HG03378 (cell line): ENCODE data around the gene ZNF500.

Experiments used
- ATAC-seq: cut with Tn5 transposase; IDR thresholded peaks from one replicate; pipeline ENCODE4 v1.9.1; 2021; ENCODE audit warnings: mild to moderate bottlenecking, moderate library complexity; ENCODE audit not compliant: unreplicated experiment

Gene ZNF500

GRCh38 chr16:4713663-4714501, 53.1 kb downstream of the ZNF500 start:
- no peak for ATAC-seq

- no peak for ATAC-seq
Measured at GRCh38 chr16:4709481-4709880, 57.5 kb downstream of the ZNF500 start.

- no peak for ATAC-seq
Measured at GRCh38 chr16:4706871-4707270, 60.1 kb downstream of the ZNF500 start.

- no peak for ATAC-seq
Measured at GRCh38 chr16:4704913-4705312, 62.0 kb downstream of the ZNF500 start.

GRCh38 chr16:4704491-4704890, 62.5 kb downstream of the ZNF500 start:
- no peak for ATAC-seq

- ATAC-seq, result no peak
Measured at GRCh38 chr16:4703906-4704305, 63.1 kb downstream of the ZNF500 start.

- no peak for ATAC-seq
Measured at GRCh38 chr16:4702466-4702808, 64.5 kb downstream of the ZNF500 start.

- no peak for ATAC-seq
Measured at GRCh38 chr16:4701791-4702465, 65.0 kb downstream of the ZNF500 start.

- no peak for ATAC-seq
Measured at GRCh38 chr16:4700997-4701743, 65.8 kb downstream of the ZNF500 start.

- no peak for ATAC-seq
Measured at GRCh38 chr16:4700380-4700996, 66.5 kb downstream of the ZNF500 start.

GRCh38 chr16:4699046-4699556, 67.9 kb downstream of the ZNF500 start:
- no peak for ATAC-seq

GRCh38 chr16:4698321-4699045, 68.5 kb downstream of the ZNF500 start:
- ATAC-seq, result no peak
